OCI-LY3 (cell line): Measurements from ENCODE around the gene PLA2G4E.

Experiments
- CTCF ChIP-seq: fragments of 200-600, 300-600 bp; sonication (generic); IDR thresholded peaks from 2 replicates; pipeline ENCODE4 v1.5.1; 2014; ENCODE audit warnings: antibody characterized with exemption, low read length, low read depth
- EZH2phosphoT487 ChIP-seq: fragments of 200-600 bp; shearing (Covaris generic); IDR thresholded peaks from 2 replicates; pipeline ENCODE4 v1.6.1; 2018; ENCODE audit warnings: antibody characterized with exemption, mixed run types, low read depth

- no peak for TF ChIP-seq CTCF
- TF ChIP-seq EZH2phosphoT487, result no peak
Observed at GRCh38 chr15:42064271-42064670, 43.4 kb upstream of the PLA2G4E start.
